BLaER1 treated with 17β-estradiol and CSF1 and Interleukin-3, amounts not matched to agents 10 nM and 100 nM (cell line): ENCODE results near the gene IL17B.

Experiments used
- H3K27ac ChIP-seq, 11 experiments: shearing (Covaris generic); formaldehyde crosslinking; 2 replicates each; pipeline ENCODE4 v1.8.1; 2022
- H3K27me3 ChIP-seq, 11 experiments: shearing (Covaris generic); formaldehyde crosslinking; 2 replicates each; pipeline ENCODE4 v1.8.1; 2022
- H3K36me3 ChIP-seq, 11 experiments: shearing (Covaris generic); formaldehyde crosslinking; 2 replicates each; pipeline ENCODE4 v1.8.1; 2022
- H3K4me1 ChIP-seq, 10 experiments: shearing (Covaris generic); formaldehyde crosslinking; 2 replicates each; pipeline ENCODE4 v1.8.1; 2022
- H3K4me2 ChIP-seq, 11 experiments: shearing (Covaris generic); formaldehyde crosslinking; 2 replicates each; pipeline ENCODE4 v1.8.1; 2022
- H3K4me3 ChIP-seq, 10 experiments: shearing (Covaris generic); formaldehyde crosslinking; 2 replicates each; pipeline ENCODE4 v1.8.1; 2022
- H3K9ac ChIP-seq, 11 experiments: shearing (Covaris generic); formaldehyde crosslinking; 2 replicates each; pipeline ENCODE4 v1.8.1; 2022
- H3K9me3 ChIP-seq, 11 experiments: shearing (Covaris generic); formaldehyde crosslinking; replicated peaks in 1 of 11; 2 replicates each; pipeline ENCODE4 v1.8.1; 2022
- H4K20me1 ChIP-seq, 11 experiments: shearing (Covaris generic); formaldehyde crosslinking; 2 replicates each; pipeline ENCODE4 v1.8.1; 2022
- Cebpa-rat ChIP-seq, 11 experiments: shearing (Covaris generic); IDR thresholded peaks; 2 replicates each; pipeline ENCODE4 v1.8.1; 2022

IL17B gene

GRCh38 chr5:149417711-149418368, 38.7 kb upstream of the IL17B start:
- H3K36me3 ChIP-seq, result no peaks in the 10 kb centered on the region
- peak overlapping the region in 1 of 11 experiments; percentile 11; a peak in 1 of 22 replicates for H3K9ac ChIP-seq
- peaks cover 44 to 92% (median 80%) of the 10 kb centered on the region in 10 experiments for H3K4me1 ChIP-seq
- H3K4me2 ChIP-seq, result peak overlapping the region in 10 of 11 experiments; percentile 27 to 97 (median 89); a peak in 15 of 22 replicates
- TF ChIP-seq Cebpa-rat (IDR thresholded peaks at IDR 0.05), result no peak
- no peaks in the 10 kb centered on the region for H3K27me3 ChIP-seq
- no peaks in the 10 kb centered on the region for H4K20me1 ChIP-seq
- H3K9me3 ChIP-seq, result no peaks in the 10 kb centered on the region
- H3K4me3 ChIP-seq, result no peak overlapping the region
- H3K27ac ChIP-seq, result peak overlapping the region in 2 of 11 experiments; percentile 38 to 81; a peak in 2 of 22 replicates

DNA sequence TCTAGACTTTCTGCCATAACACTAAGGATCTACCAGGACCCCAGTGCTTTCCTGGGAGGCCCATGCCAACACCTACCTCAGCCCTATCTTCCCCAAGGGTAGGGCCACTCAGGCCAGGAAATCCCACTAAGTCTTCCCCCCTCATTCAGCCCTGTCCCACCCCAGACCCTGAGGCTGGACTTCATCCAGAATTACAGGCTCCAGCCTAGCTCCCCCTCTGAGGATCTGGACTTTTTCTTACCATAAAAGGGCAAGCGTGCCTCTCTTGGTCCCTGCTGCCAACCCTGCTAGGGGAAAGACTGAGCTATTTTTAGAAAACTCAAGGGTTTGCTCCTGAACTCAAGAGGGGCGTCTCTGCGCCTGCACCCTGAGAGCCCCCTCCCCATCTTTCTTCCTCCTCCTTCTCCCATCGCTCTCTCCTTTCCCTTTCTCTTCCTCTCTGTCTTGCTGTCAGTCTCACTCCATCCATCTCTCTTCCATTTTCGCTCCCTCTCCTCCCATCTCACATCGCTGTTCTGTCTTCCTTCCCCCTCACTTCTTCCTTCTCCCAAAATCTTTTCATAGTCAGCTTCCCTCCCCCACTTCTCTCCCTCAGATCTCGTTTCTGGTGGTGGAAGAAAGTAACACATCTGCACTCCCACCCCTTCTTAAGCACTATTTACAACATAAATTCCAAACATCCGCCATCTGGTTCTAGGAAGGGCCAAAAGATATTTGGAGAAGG, 38.1 kb upstream of the IL17B start:
- H3K4me1 ChIP-seq, result peaks cover 37 to 85% (median 73%) of the 10 kb centered on the region in 10 experiments

DNA sequence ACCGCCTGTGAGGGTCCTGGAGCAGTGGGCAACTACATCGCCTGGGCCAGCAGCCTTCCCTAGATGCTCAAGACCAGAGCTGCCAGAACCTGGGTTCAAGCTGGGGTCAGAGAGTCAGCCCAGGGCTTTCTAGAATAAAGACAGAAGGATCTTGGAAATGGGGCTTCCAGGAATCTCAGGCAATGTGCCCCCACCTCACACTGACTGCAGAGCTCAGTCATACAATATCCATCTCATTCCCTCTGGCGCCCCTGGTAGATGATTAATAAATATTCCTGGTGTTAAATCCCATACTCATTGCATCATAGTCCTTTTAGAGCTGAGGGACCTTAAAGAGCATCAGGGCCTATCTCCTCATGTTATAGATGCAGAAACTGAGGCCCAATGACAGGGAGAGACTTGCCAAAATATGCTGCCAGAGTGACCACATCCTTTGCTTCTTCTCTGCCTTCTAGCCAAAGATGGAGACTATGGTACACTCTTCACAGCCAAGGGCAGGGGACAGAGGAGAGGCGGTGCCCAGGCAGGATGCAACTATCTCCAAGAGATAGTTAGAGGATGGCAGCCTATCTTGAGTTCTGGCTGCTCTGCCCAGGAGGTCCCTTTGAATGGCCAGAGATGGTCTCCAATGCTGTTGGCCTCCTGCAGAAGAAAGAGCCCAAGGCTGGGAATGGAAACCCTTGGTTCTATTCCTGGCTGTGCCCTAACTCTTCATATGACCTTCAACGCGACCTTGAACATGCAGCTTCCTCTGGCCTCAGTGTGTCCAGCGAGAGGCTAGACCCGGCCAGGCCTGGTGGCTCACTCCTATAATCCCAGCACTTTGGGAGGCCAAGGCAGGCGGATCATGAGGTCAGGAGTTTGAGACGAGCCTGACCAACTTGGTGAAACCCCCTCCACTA, 36.2 kb upstream of the IL17B start:
- peak overlapping the region in 3 of 11 experiments; percentile 17 to 30 (median 28); a peak in 3 of 22 replicates for H3K27ac ChIP-seq
- no peak overlapping the region for H3K4me3 ChIP-seq
- no peaks in the 10 kb centered on the region for H3K36me3 ChIP-seq
- no peaks in the 10 kb centered on the region for H4K20me1 ChIP-seq
- H3K4me1 ChIP-seq, result peaks cover 19 to 77% (median 61%) of the 10 kb centered on the region in 10 experiments
- H3K27me3 ChIP-seq, result no peaks in the 10 kb centered on the region
- TF ChIP-seq Cebpa-rat (IDR thresholded peaks at IDR 0.05), result no peak
- no peaks in the 10 kb centered on the region for H3K9me3 ChIP-seq
- H3K4me2 ChIP-seq, result peak overlapping the region in 7 of 11 experiments; percentile 50 to 80 (median 71); a peak in 12 of 22 replicates
- H3K9ac ChIP-seq, result no peak overlapping the region

More for the DNA sequence above, 38.1 kb upstream of the IL17B start:
- H3K27me3 ChIP-seq, result no peaks in the 10 kb centered on the region
- peak overlapping the region in 1 of 11 experiments; percentile 11; a peak in 1 of 22 replicates for H3K9ac ChIP-seq
- no peaks in the 10 kb centered on the region for H4K20me1 ChIP-seq
- no peak overlapping the region for H3K4me3 ChIP-seq
- peak overlapping the region in 5 of 11 experiments; percentile 1 to 40 (median 31); a peak in 5 of 22 replicates for H3K27ac ChIP-seq
- no peaks in the 10 kb centered on the region for H3K36me3 ChIP-seq
- H3K4me2 ChIP-seq, result peak overlapping the region; percentile 9 to 97 (median 88); a peak in 17 of 22 replicates
- no peak for TF ChIP-seq Cebpa-rat (IDR thresholded peaks at IDR 0.05)
- H3K9me3 ChIP-seq, result no peaks in the 10 kb centered on the region

GRCh38 chr5:149414405-149415065, 35.4 kb upstream of the IL17B start:
- TF ChIP-seq Cebpa-rat (IDR thresholded peaks at IDR 0.05), result no peak
- Histone ChIP-seq H3K9me3 (no peaks in the 10 kb centered on the region), H3K4me3 (no peak overlapping the region), H3K4me1 (peaks cover 11 to 73% (median 53%) of the 10 kb centered on the region in 10 experiments), H3K4me2 (peak overlapping the region in 10 of 11 experiments; percentile 9 to 80 (median 65); a peak in 19 of 22 replicates), H4K20me1 (no peaks in the 10 kb centered on the region), H3K9ac (peak overlapping the region in 1 of 11 experiments; percentile 20; a peak in 1 of 22 replicates), H3K27ac (peak overlapping the region in 3 of 11 experiments; percentile 17 to 30 (median 28); a peak in 3 of 22 replicates), H3K36me3 (no peaks in the 10 kb centered on the region), H3K27me3 (no peaks in the 10 kb centered on the region)

DNA sequence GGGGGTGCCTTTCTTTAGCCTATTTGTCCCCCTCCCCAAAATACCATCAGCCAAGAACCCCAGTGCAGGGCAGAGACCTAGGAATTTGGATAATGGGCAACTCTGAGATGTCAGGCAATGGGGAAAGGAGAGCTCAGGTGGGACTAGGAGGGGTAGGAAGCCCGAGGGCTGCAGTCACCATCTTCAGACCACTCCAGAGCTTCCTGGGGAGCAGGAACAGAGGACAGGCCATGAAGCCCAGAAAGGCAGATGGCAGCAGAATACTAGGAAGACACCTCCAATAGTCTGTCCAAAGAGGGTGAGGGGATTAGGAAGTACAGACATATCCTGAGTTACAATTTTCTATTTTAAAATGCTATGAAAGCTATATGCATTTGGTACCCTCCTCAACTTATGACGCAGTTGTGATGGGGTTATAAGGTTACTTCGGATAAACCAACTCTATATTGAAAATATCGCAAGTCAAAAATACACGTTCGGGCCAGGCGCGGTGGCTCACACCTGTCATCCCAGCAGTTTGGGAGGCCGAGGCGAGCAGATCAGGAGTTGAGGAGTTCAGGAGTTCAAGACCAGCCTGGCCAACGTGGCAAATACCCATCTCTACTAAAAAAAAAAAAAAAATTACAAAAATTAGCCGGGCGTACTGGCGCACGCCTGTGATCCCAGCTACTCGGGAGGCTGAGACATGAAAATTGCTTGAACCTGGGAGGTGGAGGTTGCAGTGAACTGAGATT, 34.6 kb upstream of the IL17B start:
- H3K4me2 ChIP-seq, result peak overlapping the region in 9 of 11 experiments; percentile 50 to 80 (median 68); a peak in 12 of 22 replicates

DNA sequence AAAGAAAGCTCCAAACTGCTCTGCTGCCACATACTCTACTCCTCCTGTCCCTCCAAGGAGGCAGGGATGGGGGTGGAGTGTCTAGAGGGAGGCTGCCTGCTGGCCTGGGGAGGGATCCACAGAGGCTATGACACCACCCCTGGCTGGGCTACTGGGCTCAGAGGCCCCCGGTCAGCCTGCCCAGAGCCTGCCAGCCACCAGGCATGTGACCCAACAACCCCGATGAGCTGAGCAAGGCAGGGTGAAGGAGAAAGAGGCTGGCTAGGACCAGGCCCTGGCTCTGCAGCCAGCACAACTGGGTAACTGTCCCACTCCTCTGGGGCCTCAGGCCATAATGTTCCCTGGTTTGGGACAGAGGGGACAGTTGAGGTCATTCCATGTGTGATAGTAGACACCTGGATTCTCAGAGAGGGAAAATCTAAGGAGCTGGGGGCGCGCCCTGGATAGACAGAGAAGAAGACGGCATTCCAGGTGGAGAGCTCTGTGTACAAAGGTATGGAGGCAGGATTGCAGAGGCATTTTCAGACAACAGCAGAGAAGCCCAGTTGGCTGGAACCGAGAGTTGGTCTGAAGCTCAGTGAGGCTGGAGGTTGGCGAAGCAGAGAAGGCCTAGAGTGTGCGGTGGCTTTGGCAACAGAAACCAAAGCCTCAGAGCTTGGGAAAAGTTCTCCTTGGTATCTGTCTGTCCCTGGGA, 33.8 kb upstream of the IL17B start:
- H3K4me2 ChIP-seq, result peak overlapping the region in 2 of 11 experiments; percentile 14 to 77; a peak in 1 of 22 replicates
- no peak for TF ChIP-seq Cebpa-rat (IDR thresholded peaks at IDR 0.05)
- no peaks in the 10 kb centered on the region for H3K27me3 ChIP-seq
- no peaks in the 10 kb centered on the region for H3K36me3 ChIP-seq
- H4K20me1 ChIP-seq, result no peaks in the 10 kb centered on the region
- H3K4me1 ChIP-seq, result peaks cover 9 to 58% (median 40%) of the 10 kb centered on the region in 10 experiments
- no peak overlapping the region for H3K9ac ChIP-seq
- no peak overlapping the region for H3K4me3 ChIP-seq
- peak overlapping the region in 2 of 11 experiments; percentile 18 to 36; a peak in 2 of 22 replicates for H3K27ac ChIP-seq
- H3K9me3 ChIP-seq, result no peaks in the 10 kb centered on the region

More for the DNA sequence above, 34.6 kb upstream of the IL17B start:
- no peaks in the 10 kb centered on the region for H3K27me3 ChIP-seq
- no peak overlapping the region for H3K4me3 ChIP-seq
- H3K4me1 ChIP-seq, result peaks cover 9 to 64% (median 45%) of the 10 kb centered on the region in 10 experiments
- no peaks in the 10 kb centered on the region for H4K20me1 ChIP-seq
- no peak for TF ChIP-seq Cebpa-rat (IDR thresholded peaks at IDR 0.05)
- H3K9ac ChIP-seq, result no peak overlapping the region
- H3K9me3 ChIP-seq, result no peaks in the 10 kb centered on the region
- peak overlapping the region in 1 of 11 experiments; percentile 36; a peak in 1 of 22 replicates for H3K27ac ChIP-seq
- H3K36me3 ChIP-seq, result no peaks in the 10 kb centered on the region

- H3K9ac ChIP-seq, result no peak overlapping the region
- H3K9me3 ChIP-seq, result no peaks in the 10 kb centered on the region
- H3K4me1 ChIP-seq, result peaks cover 1 to 55% (median 36%) of the 10 kb centered on the region in 10 experiments; a peak in 19 of 20 replicates
- H4K20me1 ChIP-seq, result no peaks in the 10 kb centered on the region
- H3K4me2 ChIP-seq, result no peak overlapping the region
- H3K27me3 ChIP-seq, result no peaks in the 10 kb centered on the region
- no peak overlapping the region for H3K4me3 ChIP-seq
- no peak overlapping the region for H3K27ac ChIP-seq
- H3K36me3 ChIP-seq, result no peaks in the 10 kb centered on the region
- no peak for TF ChIP-seq Cebpa-rat (IDR thresholded peaks at IDR 0.05)
Observed at GRCh38 chr5:149411738-149412519, 32.8 kb upstream of the IL17B start.
